Activated CD8-positive, alpha-beta T cell treated with anti-CD3 and anti-CD28 coated beads for 36 hours (primary cell): Measurements from ENCODE around the gene LAPTM5. TPM values are rescaled to one million over a fixed set of nuclear protein-coding genes. Genes with fewer than 3 reads are reported as not detected.
A peak's percentile ranks its signal among the peaks of the same experiment; 100 is the strongest.

Experiments used
- ATAC-seq: fragments of 200-7000 bp; cut with Tn5 transposase; one replicate; pipeline ENCODE4 v1.10.0; 2021; ENCODE audit warnings: mild to moderate bottlenecking, moderate library complexity
- CTCF ChIA-PET: fragments of 350-600 bp; sonication (Branson Sonifier 250); formaldehyde crosslinking; loops from one replicate; lab custom pipeline; 2021; ENCODE audit warnings: antibody characterized with exemption; lab: Charles Lee
- POLR2A ChIA-PET: fragments of 350-600 bp; sonication (Branson Sonifier 250); formaldehyde crosslinking; loops from one replicate; lab custom pipeline; 2021; ENCODE audit warnings: antibody characterized with exemption; lab: Charles Lee
- DNase-seq: peaks from one replicate; pipeline ENCODE4 v3.0.0-alpha.2; 2020
- H3K27ac Mint-ChIP-seq: one replicate; pipeline ENCODE4 v1.8.0; 2021; ENCODE audit warnings: mild to moderate bottlenecking, mixed read lengths
- H3K27me3 Mint-ChIP-seq: one replicate; pipeline ENCODE4 v1.8.0; 2021; ENCODE audit warnings: mixed read lengths
- H3K36me3 Mint-ChIP-seq: one replicate; pipeline ENCODE4 v1.8.0; 2021; ENCODE audit warnings: low read depth, mixed read lengths
- H3K4me1 Mint-ChIP-seq: one replicate; pipeline ENCODE4 v1.8.0; 2021; ENCODE audit warnings: low read depth, mixed read lengths
- H3K4me3 Mint-ChIP-seq: one replicate; pipeline ENCODE4 v1.8.0; 2021; ENCODE audit warnings: mild to moderate bottlenecking, moderate library complexity, mixed read lengths
- H3K9me3 Mint-ChIP-seq: one replicate; pipeline ENCODE4 v1.8.0; 2021; ENCODE audit warnings: mixed read lengths
- CTCF ChIP-seq: fragments of 200-600 bp; IDR thresholded peaks from one replicate; pipeline ENCODE4 v1.8.0; 2022; ENCODE audit warnings: antibody characterized with exemption, mild to moderate bottlenecking
- intact Hi-C: fragments of 100-400 bp; cut with micrococcal nuclease; formaldehyde crosslinking; loops from one replicate; pipeline ENCODE4 v1.10.0; 2022
- total RNA-seq, 2 experiments: library from RNA; stranded (reverse); gene quantifications; one replicate each; pipeline ENCODE4 v1.2.3, GENCODE V29; 2021

LAPTM5 gene
- total RNA-seq, 2 experiments from 2014 or later = 229 to 237 TPM

- CTCF ChIA-PET = interaction anchor here (0.8 to 9.2 kb wide), 10 partner anchors 9 to 186 kb away, joined by 3 to 132 read pairs (median 4); partner anchors contain the start of gene LAPTM5
- Mint-ChIP-seq H3K4me1 (peaks cover 29% of the 10 kb centered on the region), H3K27me3 (no peaks in the 10 kb centered on the region), H3K36me3 (peaks cover 2% of the 10 kb centered on the region), H3K4me3 (no peak overlapping the region), H3K27ac (no peak overlapping the region), H3K9me3 (no peaks in the 10 kb centered on the region)
- ATAC-seq = no peak
- intact Hi-C loops = loop anchor here (5.0 kb wide), 1 partner anchor 187 kb away; no protein-coding TSS in a partner anchor
- no peak for DNase-seq
- TF ChIP-seq CTCF = no peak
- POLR2A ChIA-PET = interaction anchor here (1.5 to 36.3 kb wide), 3 partner anchors 14 to 57 kb away, joined by 3 to 671 read pairs (median 6); partner anchors contain the start of gene LAPTM5
These were observed 32.7 kb downstream of the LAPTM5 start for GRCh38 chr1:30724655-30725421.

- ChIA-PET POLR2A (interaction anchor here (0.7 to 36.3 kb wide), 4 partner anchors 12 to 57 kb away, joined by 3 to 671 read pairs (median 4); partner anchors contain the start of gene LAPTM5), CTCF (interaction anchor here (0.6 to 9.2 kb wide), 12 partner anchors 9 to 187 kb away, joined by 3 to 132 read pairs (median 4); partner anchors contain the start of gene LAPTM5)
- no peak for DNase-seq
- peak; percentile 30 for TF ChIP-seq CTCF
- Mint-ChIP-seq H3K9me3 (no peaks in the 10 kb centered on the region), H3K4me3 (no peak overlapping the region), H3K27me3 (no peaks in the 10 kb centered on the region), H3K27ac (no peak overlapping the region), H3K4me1 (peaks cover 34% of the 10 kb centered on the region), H3K36me3 (peaks cover 2% of the 10 kb centered on the region)
- ATAC-seq = no peak
- intact Hi-C loops = loop anchor here (5.0 kb wide), 1 partner anchor 188 kb away; no protein-coding TSS in a partner anchor
These were observed 33.4 kb downstream of the LAPTM5 start for GRCh38 chr1:30724175-30724574.

- H3K9me3 Mint-ChIP-seq = no peaks in the 10 kb centered on the region
- peaks cover 34% of the 10 kb centered on the region for H3K4me1 Mint-ChIP-seq
- peaks cover 2% of the 10 kb centered on the region for H3K36me3 Mint-ChIP-seq
- no peak within 1 kb of the TSS for H3K4me3 Mint-ChIP-seq
- no peak within 1 kb of the TSS for H3K27ac Mint-ChIP-seq
- ChIA-PET POLR2A (interaction anchor here (0.9 to 36.3 kb wide), 2 partner anchors 13 to 36 kb away, joined by 3 to 671 read pairs; partner anchors contain the start of gene LAPTM5), CTCF (interaction anchor here (0.5 to 9.2 kb wide), 6 partner anchors 11 to 189 kb away, joined by 3 to 132 read pairs (median 6); no protein-coding TSS in a partner anchor)
- no peak for TF ChIP-seq CTCF
- intact Hi-C loops = loop anchor here (5.0 kb wide), 1 partner anchor 189 kb away; no protein-coding TSS in a partner anchor
- DNase-seq (no peak), ATAC-seq (no peak)
- H3K27me3 Mint-ChIP-seq = no peaks in the 10 kb centered on the region
These were observed 34.2 kb downstream of the LAPTM5 start, which contains the start of gene MATN1 for GRCh38 chr1:30723331-30723755. TSS of gene MATN1 (minus strand) at chr1:30723585. CDS start at chr1:30723551, 34 bp downstream.

- peaks cover 32% of the 10 kb centered on the region for H3K4me1 Mint-ChIP-seq
- CTCF ChIA-PET = interaction anchor here (0.7 to 4.4 kb wide), 7 partner anchors 23 to 190 kb away, joined by 3 to 283 read pairs (median 27); no protein-coding TSS in a partner anchor
- no peak for TF ChIP-seq CTCF
- H3K27ac Mint-ChIP-seq = no peak overlapping the region
- H3K4me3 Mint-ChIP-seq = no peak overlapping the region
- H3K36me3 Mint-ChIP-seq = peaks cover 2% of the 10 kb centered on the region
- DNase-seq = no peak
- POLR2A ChIA-PET = interaction anchor here (4.0 to 4.1 kb wide), 2 partner anchors 35 to 56 kb away, joined by 28 to 40 read pairs; partner anchors contain the start of gene LAPTM5
- no peak for ATAC-seq
- H3K27me3 Mint-ChIP-seq = no peaks in the 10 kb centered on the region
- intact Hi-C loops = loop anchor here (5.0 kb wide), 1 partner anchor 190 kb away; no protein-coding TSS in a partner anchor
- H3K9me3 Mint-ChIP-seq = no peaks in the 10 kb centered on the region
These were observed 35.6 kb downstream of the LAPTM5 start for GRCh38 chr1:30721812-30722537.
